Suprapubic skin (tissue), 3 donors: Measurements from ENCODE around the gene STIP1.

Source experiments
- CTCF ChIP-seq, 2 donors: fragments of 200-600 bp in 1 of 2; fragments of 450-650 bp in 1 of 2; sonication (generic) in 1 of 2; IDR thresholded peaks; one replicate each; pipeline ENCODE4 v1.5.1; 2016 to 2019; ENCODE audit warnings: antibody characterized with exemption in 2 of 2, mild to moderate bottlenecking in 1 of 2, moderate library complexity in 1 of 2
- POLR2AphosphoS5 ChIP-seq, 3 donors: sonication (generic); formaldehyde crosslinking; IDR thresholded peaks; one replicate each; pipeline ENCODE4 v1.6.1; 2017; ENCODE audit warnings: antibody characterized with exemption in 3 of 3

GRCh38 chr11:64251016-64251752, 65.2 kb downstream of the STIP1 start, which contains the start of gene PLCB3:
- TF ChIP-seq CTCF (IDR thresholded peaks at IDR 0.05) (peak; percentile 55 to 95), POLR2AphosphoS5 (IDR thresholded peaks at IDR 0.05) (no peak)
